ENCODE measurements around the gene PRR16.

PRR16 gene

DNA sequence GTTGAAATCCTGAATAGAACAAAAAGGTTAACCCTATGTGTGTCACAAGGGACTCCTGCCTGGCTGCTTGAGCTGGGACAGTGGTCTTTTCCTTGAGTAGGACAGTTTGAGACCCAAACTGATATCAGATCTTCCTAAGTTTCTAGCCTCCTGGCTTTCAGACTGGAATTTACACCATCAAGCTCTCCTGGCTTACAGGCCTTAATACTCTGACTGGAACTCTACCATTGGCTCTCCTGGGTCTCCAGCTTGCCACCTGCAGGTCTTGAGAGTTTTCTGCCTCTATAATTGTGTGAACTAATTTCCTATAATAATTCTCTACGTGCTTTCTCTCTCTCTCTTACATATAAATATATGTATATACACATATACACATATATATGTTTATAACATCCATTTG is 112.5 kb downstream of the PRR16 start:
- DNase-seq (ENCODE audit: low spot score), result no peak

DNA sequence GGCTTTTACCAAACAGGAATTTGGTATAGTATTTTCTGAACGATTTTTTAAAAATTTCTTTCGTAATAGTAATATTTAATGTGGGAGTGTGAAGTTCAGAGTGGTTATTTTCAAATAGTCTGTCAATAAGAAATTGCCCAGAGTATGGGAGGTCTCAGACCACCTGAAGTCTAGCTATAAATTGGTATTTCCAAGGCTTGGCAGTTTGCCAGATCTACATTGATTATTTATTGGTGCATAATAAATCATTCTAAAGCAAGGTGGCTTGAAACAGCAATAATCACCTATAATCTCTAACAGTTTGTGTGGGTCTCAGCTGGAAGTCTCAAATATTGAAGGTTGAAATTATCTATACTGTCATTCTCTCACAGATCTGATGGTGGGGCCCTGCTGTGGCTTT is 118.5 kb downstream of the PRR16 start:
- no peak for DNase-seq (ENCODE audit: low spot score)

DNA sequence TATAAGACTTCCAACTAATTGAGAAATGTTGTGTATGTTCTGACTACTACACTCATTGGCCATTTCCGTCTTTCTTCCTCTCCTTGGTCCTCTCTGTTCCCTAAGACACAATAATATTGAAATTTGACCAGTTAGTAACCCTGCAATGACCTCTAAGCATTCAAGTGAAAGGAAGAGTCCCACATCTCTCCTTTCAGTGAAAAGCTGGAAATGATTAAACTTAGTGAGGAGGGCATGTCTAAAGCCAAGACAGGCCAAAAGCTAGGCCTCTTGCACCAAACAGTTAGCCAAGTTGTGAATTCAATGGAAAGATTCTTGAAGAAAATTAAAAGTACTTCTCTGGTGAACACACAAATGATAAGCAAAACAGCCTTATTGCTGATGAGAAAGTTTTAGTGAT is 122.5 kb downstream of the PRR16 start:
- no peak for DNase-seq (ENCODE audit: low spot score)

DNA sequence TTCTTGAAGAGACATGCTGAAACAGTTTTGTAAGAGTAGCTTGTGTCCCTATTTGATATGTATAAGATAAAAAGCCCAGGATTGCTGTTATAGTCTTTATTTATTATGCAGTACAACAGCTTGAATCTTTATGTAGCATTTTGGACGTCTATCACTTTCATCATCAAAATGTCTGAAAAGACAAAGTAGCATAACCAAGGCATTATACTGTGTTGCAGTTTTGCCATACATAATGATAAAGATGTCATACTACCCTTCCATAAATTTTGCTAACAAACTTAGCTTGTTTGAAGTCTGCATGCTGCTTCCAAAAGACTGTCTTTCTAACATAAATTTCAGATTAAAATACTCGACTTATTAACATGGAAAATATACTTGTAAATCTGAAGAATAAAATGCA is 127.8 kb downstream of the PRR16 start:
- no peak for DNase-seq (ENCODE audit: low spot score)

DNA sequence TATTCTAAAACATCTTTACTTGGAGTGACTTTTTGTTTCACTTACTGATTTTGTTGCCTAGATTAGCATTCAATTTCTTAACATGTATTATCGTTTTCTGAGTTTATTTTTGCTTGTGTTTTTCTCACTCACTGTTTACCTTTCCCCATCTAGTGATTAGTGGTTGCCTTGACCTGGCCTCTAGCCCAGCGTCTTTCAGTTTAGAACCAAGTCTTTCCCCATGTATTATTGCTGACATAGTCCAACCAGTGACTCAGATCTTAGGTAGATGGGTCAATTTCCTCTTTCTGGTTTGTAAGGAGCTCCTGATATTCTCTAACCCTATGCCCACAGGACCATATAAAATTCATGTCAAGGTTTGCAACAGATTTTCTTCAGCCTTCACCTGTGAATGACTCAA is 135.5 kb downstream of the PRR16 start:
- DNase-seq (ENCODE audit: low spot score), result no peak

DNA sequence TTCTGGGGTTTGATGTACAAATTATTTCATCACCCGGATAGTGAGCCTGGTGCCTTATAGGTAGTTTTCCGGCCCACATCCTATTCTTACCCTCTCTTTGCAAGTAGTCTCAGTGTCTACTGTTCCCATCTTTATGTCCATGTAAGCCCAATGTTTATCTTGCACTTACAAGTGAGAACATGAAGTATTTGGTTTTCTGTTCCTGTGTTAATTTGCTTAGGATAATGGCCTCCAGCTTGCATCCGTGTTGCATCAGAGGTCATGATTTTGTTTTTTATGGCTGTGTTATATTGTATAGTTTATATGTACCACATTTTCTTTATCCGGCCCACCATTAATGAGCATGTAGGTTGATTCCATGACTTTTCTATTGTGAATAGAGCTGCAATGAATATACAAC is 136.5 kb downstream of the PRR16 start:
- DNase-seq (ENCODE audit: low spot score), result no peak

DNA sequence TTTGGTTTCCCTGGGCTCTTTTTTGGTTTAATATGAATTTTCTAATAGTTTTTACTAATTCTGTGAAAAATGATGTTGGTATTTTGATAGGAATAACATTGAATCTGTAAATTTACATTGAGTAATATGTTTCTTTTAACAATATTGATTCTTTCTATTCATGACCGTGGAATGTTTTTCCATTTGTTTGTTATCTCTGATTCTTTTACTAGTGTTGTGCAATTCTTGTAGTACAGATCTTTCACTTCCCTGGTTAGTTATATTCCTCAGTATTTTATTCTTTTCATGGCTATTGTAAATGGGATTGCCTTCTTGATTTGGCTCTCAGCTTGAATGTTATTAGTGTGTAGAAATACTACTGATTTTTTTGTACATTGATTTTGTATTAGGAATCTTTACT is 137.9 kb downstream of the PRR16 start:
- DNase-seq (ENCODE audit: low spot score), result no peak

DNA sequence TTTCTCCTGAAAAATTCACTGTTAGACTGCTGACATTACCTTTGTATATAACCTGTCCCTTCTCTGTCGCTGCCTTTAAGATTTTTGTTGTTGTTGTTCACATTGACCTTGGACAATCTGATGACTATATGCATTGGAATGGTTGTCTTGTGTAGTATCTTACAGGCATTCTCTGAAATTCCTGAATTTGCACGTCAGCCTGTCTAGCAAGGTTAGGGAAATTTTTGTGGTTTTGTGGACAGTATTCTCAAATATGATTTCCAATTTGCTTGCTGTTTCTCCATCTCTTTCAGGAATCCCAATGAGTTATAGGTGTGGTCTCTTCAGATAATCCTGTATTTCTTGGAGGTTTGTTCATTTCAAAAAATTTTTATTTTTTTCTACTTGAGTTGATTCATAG is 140.8 kb downstream of the PRR16 start:
- peak; percentile 70 for DNase-seq (ENCODE audit: low spot score)

DNA sequence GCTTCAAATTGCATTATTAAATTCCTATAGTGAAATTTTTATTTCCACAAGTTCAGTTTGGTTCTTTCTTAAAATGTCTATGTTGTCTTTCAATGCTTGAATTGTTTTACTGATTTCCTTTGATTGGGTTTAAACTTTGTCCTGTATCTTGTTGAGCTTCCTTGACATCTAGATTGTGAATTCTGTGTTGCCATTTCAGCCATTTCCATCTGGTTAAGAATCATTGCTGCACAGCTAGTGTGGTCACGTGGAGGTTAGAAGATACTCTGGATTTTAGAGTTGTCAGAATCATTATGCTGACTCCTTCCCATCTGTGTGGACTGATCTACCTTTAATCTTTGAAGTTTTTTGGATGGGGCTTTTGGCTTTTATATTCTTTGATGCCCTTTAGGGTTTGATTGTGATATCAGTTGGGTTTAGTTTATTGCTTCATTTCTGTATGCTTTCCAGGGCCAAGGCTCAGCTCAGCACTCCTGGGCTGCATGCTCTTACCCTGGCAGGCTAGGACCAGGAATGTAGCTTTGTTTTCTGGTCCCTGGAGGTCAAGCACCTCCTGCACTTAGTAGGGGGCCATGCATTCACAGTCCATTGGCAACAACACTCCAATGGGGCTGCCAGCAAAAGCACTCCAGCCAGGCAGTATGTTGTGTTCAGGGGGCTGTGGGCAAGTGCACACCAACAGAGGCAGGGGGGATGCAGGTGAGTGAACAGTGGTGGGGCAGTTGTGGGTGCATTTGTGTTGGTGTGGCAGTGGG is 141.4 kb downstream of the PRR16 start:
- no peak for DNase-seq (ENCODE audit: low spot score)

DNA sequence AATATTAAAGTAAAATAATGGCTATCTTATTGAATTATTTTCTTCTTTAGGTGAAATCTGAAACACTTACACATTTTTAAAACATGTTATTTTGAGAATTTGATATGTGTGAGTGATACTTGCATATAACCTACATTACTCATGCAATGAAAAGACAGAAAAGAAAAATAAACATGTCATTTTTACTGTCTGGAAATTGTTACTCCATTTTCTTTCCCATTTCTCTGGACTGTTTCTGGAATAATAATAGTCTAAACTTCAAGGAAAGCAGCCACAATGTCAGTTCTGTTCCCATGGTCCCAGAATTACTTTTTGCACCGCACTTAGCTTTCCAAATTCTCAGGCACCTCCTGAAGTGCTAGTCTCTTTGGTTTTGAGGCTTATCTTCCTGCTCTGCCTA is 145.5 kb downstream of the PRR16 start:
- no peak for DNase-seq (ENCODE audit: low spot score)

DNA sequence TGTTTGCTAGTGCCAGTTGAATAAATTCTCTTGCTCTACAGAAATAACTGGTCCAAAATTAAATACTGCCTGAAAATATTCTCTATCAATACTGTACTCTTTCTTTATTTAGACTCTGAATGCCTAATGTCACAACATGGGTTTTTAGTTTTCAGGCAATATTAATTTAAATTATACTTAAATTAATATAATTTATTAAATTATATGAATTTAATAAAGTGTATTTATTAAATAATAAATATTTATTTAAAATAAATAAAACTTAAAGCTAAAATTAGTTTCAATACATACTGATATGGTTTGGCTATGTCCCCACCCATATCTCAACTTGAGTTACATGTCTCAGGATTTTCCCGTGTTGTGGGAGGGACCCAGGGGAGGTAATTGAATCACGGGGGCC is 146.0 kb downstream of the PRR16 start:
- DNase-seq (ENCODE audit: low spot score), result no peak

DNA sequence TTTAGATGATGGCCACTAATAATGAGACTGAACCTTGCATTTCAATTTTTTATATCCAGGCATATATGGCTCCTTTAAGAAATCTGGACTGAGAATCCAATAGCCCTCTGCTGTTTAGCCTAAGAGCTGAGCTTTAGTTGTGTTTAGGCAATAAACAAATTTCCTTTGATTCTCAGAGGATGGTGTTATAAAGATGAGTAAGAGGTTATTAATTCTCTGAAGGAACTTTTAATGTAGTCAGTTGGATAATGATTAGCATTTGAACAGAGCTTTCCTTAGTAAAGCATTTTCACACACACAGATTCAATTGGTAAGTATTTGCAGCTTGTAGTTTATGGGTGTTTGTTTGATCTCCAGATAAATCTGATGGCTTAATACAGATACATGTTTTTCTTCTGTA is 149.6 kb downstream of the PRR16 start:
- DNase-seq (ENCODE audit: low spot score), result no peak

DNA sequence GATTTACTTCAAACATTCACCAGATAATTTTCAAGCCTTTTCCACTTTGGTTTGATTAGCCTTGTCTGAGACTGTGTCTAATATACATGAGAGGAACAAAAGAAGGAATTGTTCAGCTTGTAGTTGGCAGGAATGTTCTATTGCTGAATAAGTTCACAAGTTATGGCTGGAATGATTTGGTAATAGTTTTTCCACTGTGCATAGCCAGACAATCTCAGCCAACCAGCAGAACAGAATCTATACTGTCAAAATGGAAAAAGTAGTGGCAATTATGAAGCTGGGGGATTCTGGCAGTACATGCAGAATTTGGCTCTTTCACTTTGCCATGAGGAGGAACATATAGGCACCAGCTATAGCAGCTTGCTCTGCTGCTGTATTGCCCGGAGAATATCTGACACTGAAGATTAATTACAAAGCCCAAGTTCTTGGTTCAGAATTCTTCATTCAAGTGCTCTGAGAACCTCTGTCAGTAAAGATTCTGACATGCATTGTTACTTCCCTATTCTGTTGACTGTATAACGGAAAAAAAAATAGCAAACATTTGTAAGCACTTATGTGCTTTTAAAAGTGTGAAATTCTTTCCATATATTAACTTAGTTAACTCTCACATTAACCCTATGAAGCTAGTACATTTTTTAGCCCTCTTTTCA is 150.6 kb downstream of the PRR16 start:
- peak; percentile 51 for DNase-seq (ENCODE audit: low spot score)

DNA sequence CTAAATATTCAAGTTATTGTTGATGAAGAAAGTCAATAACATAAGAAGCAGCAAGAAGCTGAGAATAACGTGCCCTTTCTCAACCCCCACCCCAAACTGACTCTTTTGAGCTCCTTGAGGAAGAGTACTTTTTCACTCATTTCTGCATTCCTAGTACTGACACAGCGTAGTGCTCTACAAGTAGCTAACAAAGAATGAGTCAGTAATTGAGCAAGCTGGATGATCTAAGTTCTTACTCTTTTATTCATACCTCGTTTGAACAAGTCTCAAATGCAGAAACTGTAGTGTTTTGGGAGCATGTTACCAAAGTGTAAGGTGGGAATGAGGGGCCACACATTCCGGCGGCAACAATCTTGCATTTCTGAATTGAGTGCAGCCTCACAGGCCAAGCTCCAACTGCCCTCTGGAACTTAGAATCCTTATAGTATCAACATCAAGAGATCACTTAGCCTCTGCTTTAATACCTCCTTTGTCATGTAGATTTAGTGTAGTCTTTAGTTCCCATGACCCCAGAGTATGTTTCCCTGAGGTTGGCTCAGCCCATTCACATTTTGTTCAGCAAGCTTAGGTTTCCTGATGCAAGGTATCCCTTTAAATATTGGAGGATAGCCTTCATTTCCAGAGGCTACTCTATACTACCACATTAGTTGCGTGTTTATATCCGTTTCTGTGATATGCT is 152.0 kb downstream of the PRR16 start:
- peak; percentile 52 for DNase-seq (ENCODE audit: low spot score)

DNA sequence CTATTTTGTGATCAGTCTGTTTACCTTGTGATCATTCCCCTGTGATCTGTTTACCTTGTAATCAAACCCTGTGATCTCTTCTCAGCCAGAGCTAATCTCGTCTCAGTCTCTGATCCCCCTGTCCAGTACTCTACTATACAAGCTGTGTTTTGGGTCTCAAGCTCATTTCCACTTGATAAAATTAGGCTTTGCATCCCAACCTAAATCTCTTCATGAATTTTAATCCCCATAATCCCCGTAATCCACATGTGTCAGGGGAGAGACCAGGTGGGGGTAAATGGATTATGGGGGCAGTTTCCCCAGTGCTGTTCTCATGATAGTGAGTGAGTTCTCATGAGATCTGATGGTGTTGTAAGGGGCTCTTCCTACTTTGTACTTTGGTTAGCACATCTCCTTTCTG is 157.2 kb downstream of the PRR16 start:
- no peak for DNase-seq (ENCODE audit: low spot score)

DNA sequence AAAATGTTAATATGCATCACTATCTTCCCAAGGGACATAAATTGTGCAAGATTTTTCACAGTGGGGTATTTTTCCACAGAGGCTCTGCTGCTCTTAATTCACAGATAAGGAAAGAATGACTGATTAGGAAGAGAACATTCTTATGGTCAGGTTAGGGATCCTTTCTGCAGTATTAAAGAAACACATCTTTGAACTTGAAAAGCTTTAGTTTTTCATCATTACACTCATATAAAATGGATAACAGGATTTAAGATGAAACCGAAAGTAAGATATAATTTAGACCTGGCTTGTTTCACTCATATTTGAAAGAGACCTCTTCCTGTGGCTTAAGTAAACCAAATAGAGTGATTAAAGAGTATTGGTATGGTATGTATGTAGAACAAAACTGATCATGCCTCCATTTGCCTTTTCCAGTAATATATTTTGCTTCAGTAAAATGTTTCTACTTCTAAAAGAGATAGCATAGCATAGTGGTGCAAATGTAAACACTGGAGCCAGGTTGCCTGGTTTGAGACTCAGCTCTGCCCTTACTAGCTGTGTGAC is 160.0 kb downstream of the PRR16 start:
- DNase-seq (ENCODE audit: low spot score), result peak; percentile 22

DNA sequence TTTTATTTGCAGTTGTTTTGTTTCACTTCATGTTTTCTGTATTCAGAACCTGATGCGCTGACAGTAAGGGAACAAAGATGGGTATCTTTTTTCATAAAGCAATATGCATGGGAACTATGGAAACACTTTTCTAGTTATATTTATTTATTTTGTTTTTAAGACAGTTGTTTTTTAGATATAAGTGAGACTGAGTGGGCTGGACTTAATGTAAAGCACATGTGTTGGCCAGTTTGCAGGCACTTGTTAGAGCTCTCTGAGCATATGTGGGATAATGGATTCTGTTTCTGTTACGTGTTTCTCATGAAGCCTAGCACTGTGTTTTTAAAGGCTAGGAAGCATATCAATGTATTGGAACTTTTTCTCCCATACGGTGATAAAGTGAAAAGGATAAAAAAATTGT is 164.1 kb downstream of the PRR16 start:
- no peak for DNase-seq (ENCODE audit: low spot score)

DNA sequence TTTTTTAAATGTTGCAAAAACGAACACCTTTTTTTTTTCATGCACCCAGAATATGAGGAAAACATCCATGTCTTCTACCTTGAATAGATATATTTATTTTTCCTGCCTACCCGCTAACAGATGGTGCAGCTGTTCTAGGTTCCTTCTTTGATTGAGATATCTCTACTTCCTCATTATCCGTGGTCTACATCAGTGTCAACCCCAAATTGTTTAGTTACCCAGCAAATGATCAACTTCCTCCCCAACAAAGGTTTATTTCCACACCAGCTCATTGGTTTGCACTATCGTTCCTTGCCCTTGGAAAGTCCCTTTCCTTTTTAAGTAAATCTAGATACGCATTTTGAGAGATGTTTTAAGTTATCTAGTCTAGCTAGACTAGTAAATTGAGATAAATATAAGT is 166.4 kb downstream of the PRR16 start:
- no peak for DNase-seq (ENCODE audit: low spot score)

DNA sequence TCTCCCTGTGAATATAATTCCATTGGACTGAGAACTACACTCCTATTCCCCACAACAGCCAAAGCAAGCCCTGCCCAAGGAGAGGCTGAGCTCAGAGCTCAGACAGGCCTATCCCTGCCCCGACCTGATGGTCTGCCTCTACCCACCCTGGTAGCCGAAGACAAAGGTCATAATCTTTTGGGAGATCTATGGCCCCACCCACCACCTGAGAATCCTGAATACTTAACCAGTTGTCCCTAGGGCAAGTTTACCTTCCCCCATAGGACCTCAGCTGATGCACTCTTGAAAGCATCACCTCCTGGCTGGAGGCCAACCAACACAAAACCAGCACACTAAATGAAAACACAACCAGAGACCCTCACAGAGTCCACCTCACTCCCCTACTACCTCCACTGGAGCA is 167.5 kb downstream of the PRR16 start:
- no peak for DNase-seq (ENCODE audit: low spot score)

DNA sequence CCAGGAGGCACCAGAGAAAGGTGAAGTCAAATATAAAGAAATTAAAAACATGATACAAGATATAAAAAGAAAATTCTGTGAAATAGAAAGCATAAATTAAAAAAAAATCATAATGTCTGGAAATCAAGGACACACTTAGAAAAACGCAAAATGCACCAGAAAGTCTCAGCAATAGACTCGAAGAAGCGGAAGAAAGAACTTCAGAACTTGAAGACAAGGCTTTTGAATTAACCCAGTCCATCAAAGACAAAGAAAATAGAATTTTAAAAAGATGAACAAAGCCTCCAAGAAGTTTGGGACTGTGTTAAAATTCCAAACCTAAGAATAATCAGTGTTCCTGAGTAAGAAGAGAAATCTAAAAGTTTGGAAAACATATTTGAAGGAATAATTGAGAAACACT is 168.3 kb downstream of the PRR16 start:
- no peak for DNase-seq (ENCODE audit: low spot score)

DNA sequence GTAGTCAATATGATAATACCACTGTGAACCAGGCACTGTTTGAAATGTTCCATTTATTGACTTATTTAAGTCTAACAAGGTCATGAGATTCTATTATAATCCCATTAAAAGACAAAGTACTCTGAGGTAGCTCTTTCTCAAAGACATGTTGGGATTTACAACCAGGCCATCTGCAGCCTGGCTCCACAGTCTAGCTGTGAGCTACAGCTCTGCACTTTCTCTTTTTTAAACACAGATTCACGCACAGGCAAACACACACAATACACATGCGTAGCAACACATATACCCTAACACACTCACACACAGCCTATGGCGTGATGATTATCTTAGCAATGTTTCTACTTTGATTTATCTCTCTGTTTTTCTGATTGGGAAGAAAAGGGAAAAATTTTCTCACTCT is 174.3 kb downstream of the PRR16 start:
- no peak for DNase-seq (ENCODE audit: low spot score)

DNA sequence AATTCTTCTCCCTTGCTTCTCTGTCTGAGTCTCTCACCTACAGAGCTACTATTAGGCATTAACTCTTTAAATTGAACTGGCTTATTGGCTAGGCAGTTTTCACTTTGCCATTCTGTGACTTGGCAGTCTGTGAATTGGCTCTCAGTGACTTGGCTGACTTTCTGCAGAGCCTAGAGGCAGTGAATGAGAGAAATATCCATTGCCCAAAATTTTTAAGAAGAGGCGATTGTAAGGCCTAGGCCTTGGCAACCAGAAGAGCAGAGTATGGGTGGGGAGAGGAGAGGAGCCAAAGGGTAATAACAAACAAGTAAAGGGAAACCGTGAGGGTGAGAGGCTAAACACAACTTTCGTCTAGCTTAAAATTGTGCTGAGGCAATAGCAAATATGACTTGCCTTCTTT is 176.7 kb downstream of the PRR16 start:
- DNase-seq (ENCODE audit: low spot score), result no peak

DNA sequence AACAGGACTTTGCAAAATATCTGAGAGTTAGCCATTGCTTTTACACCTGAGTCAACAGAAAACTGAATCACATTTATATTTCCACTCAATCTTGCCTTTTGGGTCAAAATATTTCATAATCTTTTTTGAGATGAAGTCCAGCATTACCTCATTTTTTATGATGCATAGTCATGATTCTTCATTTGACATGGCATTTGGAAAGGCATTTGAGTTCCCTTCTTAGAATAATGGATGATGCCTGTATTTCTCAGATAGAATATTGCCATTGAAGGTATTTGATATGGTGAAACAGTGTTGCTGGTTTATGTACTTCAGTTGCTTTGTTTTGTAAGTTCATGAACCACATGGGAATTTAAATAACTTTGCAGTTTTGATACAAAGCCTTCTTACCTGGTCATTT is 180.4 kb downstream of the PRR16 start:
- DNase-seq (ENCODE audit: low spot score), result no peak

All from GM03348 (cell line).